ENCODE results near the gene STAU1. TPM values are rescaled to one million over a fixed set of nuclear protein-coding genes. Genes with fewer than 3 reads are reported as not detected.
"Not testable (repeated sequence)": the region's sequence is repeated elsewhere in the genome, so short reads cannot be mapped to it uniquely, and the experiment has no call there.

Gene STAU1
- total and polyA plus RNA-seq, 4 donors, result 53.5 to 89.2 (median 65.2) TPM

DNA sequence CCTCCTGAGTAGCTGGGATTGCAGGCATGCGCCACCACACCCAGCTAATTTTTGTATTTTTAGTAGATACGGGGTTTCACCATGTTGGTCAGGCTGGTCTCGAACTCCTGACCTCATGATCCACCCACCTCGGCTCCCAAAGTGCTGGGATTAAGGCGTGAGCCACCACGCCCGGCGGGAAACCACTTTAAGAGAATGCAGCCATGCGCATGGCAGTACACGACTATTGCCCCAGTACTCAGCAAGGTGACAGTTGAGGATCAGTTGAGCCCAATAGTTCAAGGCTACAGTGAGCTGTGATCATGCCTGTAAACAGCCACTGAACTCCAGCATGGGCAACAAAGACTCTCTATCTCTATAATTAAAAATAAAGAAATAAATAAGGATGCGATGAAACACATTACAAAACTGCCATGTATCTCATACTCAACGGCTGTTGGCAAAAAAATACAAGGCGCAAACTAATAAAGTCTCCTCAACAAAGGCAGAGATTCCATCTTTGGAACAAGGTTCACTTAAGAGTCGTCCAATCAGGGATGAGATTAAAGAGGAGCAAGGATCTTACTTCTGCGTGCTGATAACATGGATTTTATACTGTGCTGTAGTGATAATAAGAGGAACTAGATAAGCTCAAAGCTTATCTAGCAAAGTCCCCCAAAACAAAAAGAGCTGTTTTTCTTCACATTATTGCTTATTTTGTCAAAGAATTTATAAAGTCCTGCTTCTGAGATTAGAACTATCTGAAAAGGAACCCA is 51.1 kb downstream of the STAU1 start (continued):
- TF ChIP-seq, protein P1, sequence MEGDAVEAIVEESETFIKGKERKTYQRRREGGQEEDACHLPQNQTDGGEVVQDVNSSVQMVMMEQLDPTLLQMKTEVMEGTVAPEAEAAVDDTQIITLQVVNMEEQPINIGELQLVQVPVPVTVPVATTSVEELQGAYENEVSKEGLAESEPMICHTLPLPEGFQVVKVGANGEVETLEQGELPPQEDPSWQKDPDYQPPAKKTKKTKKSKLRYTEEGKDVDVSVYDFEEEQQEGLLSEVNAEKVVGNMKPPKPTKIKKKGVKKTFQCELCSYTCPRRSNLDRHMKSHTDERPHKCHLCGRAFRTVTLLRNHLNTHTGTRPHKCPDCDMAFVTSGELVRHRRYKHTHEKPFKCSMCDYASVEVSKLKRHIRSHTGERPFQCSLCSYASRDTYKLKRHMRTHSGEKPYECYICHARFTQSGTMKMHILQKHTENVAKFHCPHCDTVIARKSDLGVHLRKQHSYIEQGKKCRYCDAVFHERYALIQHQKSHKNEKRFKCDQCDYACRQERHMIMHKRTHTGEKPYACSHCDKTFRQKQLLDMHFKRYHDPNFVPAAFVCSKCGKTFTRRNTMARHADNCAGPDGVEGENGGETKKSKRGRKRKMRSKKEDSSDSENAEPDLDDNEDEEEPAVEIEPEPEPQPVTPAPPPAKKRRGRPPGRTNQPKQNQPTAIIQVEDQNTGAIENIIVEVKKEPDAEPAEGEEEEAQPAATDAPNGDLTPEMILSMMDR (IDR thresholded peaks at IDR 0.05; ENCODE audit: low read depth, low read length, missing input control), result no peak
- no peak for TF ChIP-seq FOXA2 (IDR thresholded peaks at IDR 0.05)
- TF ChIP-seq EGR1 (IDR thresholded peaks at IDR 0.05; ENCODE audit: low read depth in 2 of 2), result no peak

DNA sequence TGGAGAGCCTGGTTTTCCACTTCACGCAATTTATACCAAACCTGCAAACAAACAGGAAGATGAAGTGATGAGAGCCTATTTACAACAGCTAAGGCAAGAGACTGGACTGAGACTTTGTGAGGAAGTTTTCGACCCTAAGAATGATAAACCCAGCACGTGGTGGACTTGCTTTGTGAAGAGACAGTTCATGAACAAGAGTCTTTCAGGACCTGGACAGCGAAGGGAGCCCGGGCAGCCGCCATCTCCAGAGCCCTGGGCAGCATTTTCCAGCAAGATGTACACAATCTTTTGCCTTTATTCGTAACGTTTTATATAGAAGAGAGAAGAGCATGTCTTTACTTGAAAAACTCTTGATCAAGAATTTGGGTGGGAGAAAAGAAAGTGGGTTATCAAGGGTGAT is 53.3 kb downstream of the STAU1 start:
- not testable (repeated sequence) for H3K27ac ChIP-seq (ENCODE audit: low read depth in 1 of 2, low read length in 2 of 2); H3K27me3 ChIP-seq (ENCODE audit: control insufficient read depth in 4 of 4, insufficient read depth in 4 of 4, low read length in 3 of 4); H3K9me3 ChIP-seq (ENCODE audit: control insufficient read depth in 4 of 4, low read length in 3 of 4); DNase-seq (ENCODE audit: low spot score); H3K9ac ChIP-seq (ENCODE audit: low read depth in 1 of 2, low read length in 2 of 2); H3K4me3 ChIP-seq (ENCODE audit: low read depth in 1 of 3, low read length in 3 of 3); H3K4me1 ChIP-seq (ENCODE audit: control insufficient read depth in 4 of 4, insufficient read depth in 4 of 4, low read length in 3 of 4)
- 87% methylated on average over 8 of the region's 8 CpGs for WGBS
- TF ChIP-seq, protein P2, sequence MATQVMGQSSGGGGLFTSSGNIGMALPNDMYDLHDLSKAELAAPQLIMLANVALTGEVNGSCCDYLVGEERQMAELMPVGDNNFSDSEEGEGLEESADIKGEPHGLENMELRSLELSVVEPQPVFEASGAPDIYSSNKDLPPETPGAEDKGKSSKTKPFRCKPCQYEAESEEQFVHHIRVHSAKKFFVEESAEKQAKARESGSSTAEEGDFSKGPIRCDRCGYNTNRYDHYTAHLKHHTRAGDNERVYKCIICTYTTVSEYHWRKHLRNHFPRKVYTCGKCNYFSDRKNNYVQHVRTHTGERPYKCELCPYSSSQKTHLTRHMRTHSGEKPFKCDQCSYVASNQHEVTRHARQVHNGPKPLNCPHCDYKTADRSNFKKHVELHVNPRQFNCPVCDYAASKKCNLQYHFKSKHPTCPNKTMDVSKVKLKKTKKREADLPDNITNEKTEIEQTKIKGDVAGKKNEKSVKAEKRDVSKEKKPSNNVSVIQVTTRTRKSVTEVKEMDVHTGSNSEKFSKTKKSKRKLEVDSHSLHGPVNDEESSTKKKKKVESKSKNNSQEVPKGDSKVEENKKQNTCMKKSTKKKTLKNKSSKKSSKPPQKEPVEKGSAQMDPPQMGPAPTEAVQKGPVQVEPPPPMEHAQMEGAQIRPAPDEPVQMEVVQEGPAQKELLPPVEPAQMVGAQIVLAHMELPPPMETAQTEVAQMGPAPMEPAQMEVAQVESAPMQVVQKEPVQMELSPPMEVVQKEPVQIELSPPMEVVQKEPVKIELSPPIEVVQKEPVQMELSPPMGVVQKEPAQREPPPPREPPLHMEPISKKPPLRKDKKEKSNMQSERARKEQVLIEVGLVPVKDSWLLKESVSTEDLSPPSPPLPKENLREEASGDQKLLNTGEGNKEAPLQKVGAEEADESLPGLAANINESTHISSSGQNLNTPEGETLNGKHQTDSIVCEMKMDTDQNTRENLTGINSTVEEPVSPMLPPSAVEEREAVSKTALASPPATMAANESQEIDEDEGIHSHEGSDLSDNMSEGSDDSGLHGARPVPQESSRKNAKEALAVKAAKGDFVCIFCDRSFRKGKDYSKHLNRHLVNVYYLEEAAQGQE (IDR thresholded peaks at IDR 0.05), result peak; percentile 53
- H3K36me3 ChIP-seq (ENCODE audit: control insufficient read depth in 4 of 4, insufficient read depth in 3 of 4, low read depth in 1 of 4, low read length in 3 of 4), result peaks cover 3 to 30% (median 15%) of the 10 kb centered on the region in 4 donors

DNA sequence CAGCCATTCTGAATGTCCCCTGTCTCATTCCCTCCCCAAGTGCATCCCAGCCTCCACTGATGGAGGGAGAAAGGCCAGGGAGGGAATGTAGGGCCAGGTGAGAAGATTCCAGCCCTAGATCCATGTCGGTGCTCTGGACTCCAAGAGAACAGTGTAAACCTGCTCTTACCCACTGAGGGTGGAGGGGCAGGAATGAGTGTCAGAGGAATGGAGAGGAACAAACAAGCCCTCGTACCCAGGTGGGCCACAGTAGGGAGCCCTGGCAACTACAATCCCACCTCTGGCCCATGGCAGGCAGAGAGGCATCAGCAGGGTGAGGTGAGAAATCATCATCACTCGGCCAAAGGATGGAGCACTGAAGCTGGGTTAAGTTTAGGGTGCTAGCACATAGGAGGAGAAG is 54.6 kb downstream of the STAU1 start:
- no peak for DNase-seq (ENCODE audit: low spot score)
- TF ChIP-seq RXRA (IDR thresholded peaks at IDR 0.05) (no peak), EGR1 (IDR thresholded peaks at IDR 0.05; ENCODE audit: low read depth in 2 of 2) (no peak), TAF1 (conservative IDR thresholded peaks at IDR 0.05) (no peak), SP1 (IDR thresholded peaks at IDR 0.05) (no peak), FOXA1 (IDR thresholded peaks at IDR 0.05) (no peak), HNF4G (IDR thresholded peaks at IDR 0.05) (no peak), FOXA2 (IDR thresholded peaks at IDR 0.05) (no peak)
- TF ChIP-seq, protein P1 (IDR thresholded peaks at IDR 0.05; ENCODE audit: low read depth, low read length, missing input control), result no peak
- TF ChIP-seq, protein P3, sequence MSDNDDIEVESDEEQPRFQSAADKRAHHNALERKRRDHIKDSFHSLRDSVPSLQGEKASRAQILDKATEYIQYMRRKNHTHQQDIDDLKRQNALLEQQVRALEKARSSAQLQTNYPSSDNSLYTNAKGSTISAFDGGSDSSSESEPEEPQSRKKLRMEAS (IDR thresholded peaks at IDR 0.05), result no peak
- Histone ChIP-seq H3K9ac (ENCODE audit: low read depth in 1 of 2, low read length in 2 of 2) (no peak overlapping the region), H3K27ac (ENCODE audit: low read depth in 1 of 2, low read length in 2 of 2) (no peak overlapping the region), H3K4me1 (ENCODE audit: control insufficient read depth in 4 of 4, insufficient read depth in 4 of 4, low read length in 3 of 4) (peaks cover 0 to 6% (median 4%) of the 10 kb centered on the region in 4 donors), H3K36me3 (ENCODE audit: control insufficient read depth in 4 of 4, insufficient read depth in 3 of 4, low read depth in 1 of 4, low read length in 3 of 4) (peaks cover 3 to 30% (median 15%) of the 10 kb centered on the region in 4 donors), H3K27me3 (ENCODE audit: control insufficient read depth in 4 of 4, insufficient read depth in 4 of 4, low read length in 3 of 4) (no peaks in the 10 kb centered on the region), H3K4me3 (ENCODE audit: low read depth in 1 of 3, low read length in 3 of 3) (no peak overlapping the region), H3K9me3 (ENCODE audit: control insufficient read depth in 4 of 4, low read length in 3 of 4) (no peaks in the 10 kb centered on the region)
- WGBS, result 82% methylated on average over 3 of the region's 3 CpGs

Data from liver (tissue), 9 donors.